T-helper 2 cell treated with Interferon-gamma antibody and Interleukin-4, amounts not matched to agents 5 μg/mL and 100 μg/mL, for 36 hours (primary cell): ENCODE results near the gene BRD3.
"Not testable (repeated sequence)": the region's sequence is repeated elsewhere in the genome, so short reads cannot be mapped to it uniquely, and the experiment has no call there.

Experiments
- DNase-seq: peaks from one replicate; pipeline ENCODE4 v3.0.0; 2021; ENCODE audit warnings: low spot score
- H3K27ac Mint-ChIP-seq: one replicate; pipeline ENCODE4 v1.8.0; 2021; ENCODE audit warnings: mild to moderate bottlenecking, mixed read lengths
- H3K27me3 Mint-ChIP-seq: one replicate; pipeline ENCODE4 v1.8.0; 2021; ENCODE audit warnings: low read depth, mixed read lengths
- H3K36me3 Mint-ChIP-seq: one replicate; pipeline ENCODE4 v1.8.0; 2021; ENCODE audit warnings: low read depth, mixed read lengths
- H3K4me1 Mint-ChIP-seq: one replicate; pipeline ENCODE4 v1.8.0; 2021; ENCODE audit warnings: low read depth, mixed read lengths
- H3K4me3 Mint-ChIP-seq: one replicate; pipeline ENCODE4 v1.8.0; 2022; ENCODE audit warnings: mild to moderate bottlenecking, moderate library complexity, mixed read lengths
- H3K9me3 Mint-ChIP-seq: one replicate; pipeline ENCODE4 v1.8.0; 2021; ENCODE audit warnings: mixed read lengths

BRD3 gene

DNA sequence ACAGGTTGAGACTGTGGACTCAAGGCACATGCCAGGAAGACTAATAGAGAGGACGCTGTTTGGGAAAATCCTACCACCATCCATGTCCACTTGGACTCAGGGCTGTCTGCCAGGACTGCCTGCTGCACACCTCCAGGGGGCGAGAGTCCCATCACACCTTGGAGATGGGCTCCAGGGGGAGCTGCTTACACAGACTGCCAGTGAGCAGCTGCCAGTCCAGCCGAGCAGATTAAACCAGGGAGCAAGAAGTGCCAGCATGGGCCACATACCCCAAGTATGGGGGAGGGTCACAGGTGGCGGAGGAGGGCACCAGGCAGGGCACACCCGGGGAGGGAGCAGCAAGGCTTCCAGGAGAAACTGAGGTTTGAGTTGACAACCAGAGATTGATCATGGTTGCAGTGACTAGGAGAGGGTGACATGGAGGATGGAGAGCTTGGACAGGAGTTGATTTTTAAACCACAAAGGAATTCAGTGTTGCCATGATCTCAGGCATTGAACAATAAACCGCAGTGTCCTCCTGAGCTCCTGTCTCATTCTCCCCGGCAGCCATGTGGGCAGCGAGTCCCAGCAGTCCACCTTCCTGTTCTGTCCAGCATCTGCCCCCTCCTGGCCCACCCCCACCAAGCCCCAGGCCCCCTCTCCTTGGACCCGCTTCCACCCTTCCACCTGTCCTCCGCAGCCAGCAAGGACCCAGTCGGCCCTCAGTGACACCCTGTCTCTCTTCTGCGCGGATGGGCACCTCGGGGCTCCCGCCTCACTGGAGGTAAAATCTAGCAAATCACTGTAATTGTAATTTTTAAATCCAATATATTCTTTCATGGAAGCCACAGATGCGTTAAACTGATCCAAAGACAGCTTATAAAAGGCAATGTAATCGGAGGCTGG is 72.6 kb downstream of the BRD3 start:
- H3K27me3 Mint-ChIP-seq, result peaks cover 8% of the 10 kb centered on the region
- no peak overlapping the region for H3K4me3 Mint-ChIP-seq
- H3K36me3 Mint-ChIP-seq, result no peaks in the 10 kb centered on the region
- H3K27ac Mint-ChIP-seq, result no peak overlapping the region
- peaks cover 1% of the 10 kb centered on the region for H3K4me1 Mint-ChIP-seq
- no peaks in the 10 kb centered on the region for H3K9me3 Mint-ChIP-seq
- no peak for DNase-seq

DNA sequence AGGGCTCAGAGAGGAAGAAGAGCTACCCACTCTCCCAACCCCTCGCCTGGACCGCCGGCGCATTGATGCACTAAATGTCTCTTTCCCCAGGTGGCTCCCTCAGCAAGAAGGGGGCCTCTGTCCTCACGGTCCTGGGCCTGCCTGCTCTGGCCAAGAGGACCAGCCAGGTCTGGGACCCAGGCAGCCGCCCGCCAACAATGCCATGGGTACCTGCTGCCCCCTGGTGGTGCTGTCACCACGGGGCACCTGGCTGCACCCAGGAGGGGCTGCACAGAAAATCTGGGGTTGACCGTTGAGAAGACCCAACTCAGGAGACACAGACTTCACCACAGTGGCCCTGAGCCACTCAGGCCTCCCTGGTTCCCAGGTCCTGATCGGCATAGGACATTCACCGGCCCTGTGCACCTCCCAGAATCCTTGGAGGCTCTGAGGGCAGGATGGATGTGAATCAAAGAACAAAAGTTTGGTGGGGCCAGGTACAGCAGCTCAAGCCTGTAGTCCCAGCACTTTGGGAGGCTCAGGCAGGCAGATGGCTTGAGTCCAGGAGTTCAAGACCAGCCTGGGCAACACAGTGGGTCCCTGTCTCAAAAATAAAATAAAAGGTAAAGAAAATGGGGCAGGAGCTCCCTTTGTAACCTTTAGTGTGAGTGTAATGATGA is 73.3 kb downstream of the BRD3 start:
- Mint-ChIP-seq H3K36me3 (no peaks in the 10 kb centered on the region), H3K4me1 (peaks cover 1% of the 10 kb centered on the region), H3K27ac (no peak overlapping the region), H3K27me3 (peaks cover 15% of the 10 kb centered on the region), H3K4me3 (peak overlapping the region; percentile 18), H3K9me3 (no peaks in the 10 kb centered on the region)
- peak; percentile 72 for DNase-seq

DNA sequence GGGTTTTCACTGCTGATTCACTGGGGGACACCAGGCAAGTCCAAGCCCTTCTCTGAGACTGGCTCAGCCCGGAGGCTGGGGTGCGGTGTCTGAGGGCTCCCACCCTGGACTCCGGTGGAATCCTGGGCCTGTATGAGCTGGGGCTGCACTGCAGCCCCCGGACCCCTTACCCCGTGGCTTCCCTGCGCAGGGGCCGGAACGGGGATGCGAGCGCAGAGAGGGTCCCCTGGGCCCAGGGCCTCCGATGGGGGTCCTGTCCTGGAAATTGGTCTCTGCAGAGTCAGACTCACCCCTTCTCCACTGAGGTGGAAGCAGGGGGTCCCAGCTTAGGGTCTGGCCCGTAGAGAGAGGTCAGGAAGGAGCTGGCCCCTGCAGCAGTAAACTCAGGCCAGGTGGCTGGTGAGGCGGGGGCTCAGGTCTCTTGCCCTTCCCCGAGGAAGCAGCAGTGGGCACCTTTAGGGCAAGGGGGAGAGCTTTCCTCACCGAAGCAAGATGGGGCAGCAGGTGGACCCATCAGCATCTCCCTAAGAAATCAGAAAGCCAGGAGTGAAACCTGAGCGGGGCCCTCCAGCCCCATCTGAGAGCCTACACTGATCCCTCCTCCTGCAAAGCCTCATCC is 74.1 kb downstream of the BRD3 start:
- peak overlapping the region; percentile 68 for H3K4me3 Mint-ChIP-seq
- DNase-seq, result no peak
- no peaks in the 10 kb centered on the region for H3K9me3 Mint-ChIP-seq
- H3K36me3 Mint-ChIP-seq, result no peaks in the 10 kb centered on the region
- peaks cover 1% of the 10 kb centered on the region for H3K4me1 Mint-ChIP-seq
- H3K27me3 Mint-ChIP-seq, result peaks cover 16% of the 10 kb centered on the region
- H3K27ac Mint-ChIP-seq, result no peak overlapping the region

DNA sequence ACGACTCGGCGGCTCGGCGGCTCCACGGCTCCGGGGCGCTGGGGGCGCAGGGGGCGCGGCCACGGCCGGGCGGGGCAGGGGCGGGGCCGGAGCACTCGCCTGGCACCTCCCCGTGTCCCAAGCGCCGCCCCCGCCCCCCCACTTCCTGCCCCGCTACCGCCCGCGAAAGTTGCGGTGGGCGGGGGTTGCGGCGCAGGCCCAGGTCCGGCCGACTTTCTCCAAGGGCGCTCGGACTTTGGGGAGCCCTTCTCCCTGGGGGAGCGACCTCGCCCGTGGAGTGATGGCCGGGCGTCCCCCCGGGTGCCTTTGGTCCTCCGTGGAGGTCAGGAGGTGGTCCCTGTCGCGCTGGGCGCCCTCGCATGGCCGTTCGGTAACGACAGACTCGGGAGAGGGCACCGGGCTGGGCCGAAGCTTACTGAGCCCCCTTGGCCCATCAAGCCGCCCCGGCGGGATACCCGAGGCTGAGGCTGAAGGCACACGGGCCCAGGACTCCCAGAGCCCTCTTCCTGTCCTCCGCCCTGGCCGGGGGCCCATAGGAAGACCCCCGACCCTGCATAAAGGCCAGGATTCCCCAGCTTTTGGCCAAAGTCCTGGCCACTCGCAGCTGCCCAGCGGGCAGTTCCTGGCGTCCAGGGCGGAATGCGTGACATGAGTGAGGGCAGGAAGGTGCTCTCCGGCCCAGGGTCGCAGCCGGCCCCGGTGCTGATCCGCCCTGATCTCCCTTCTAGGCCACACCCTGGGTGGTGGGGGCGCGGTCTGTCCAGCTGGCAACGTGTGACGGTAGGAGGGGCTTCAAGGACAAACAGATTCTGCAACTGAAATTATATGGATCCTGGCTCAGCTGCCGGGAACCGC is 74.8 kb downstream of the BRD3 start:
- no peak overlapping the region for H3K27ac Mint-ChIP-seq
- peaks cover 1% of the 10 kb centered on the region for H3K4me1 Mint-ChIP-seq
- peaks cover 19% of the 10 kb centered on the region for H3K27me3 Mint-ChIP-seq
- H3K4me3 Mint-ChIP-seq, result peak overlapping the region; percentile 68
- H3K36me3 Mint-ChIP-seq, result no peaks in the 10 kb centered on the region
- H3K9me3 Mint-ChIP-seq, result no peaks in the 10 kb centered on the region
- DNase-seq, result peak; percentile 67

DNA sequence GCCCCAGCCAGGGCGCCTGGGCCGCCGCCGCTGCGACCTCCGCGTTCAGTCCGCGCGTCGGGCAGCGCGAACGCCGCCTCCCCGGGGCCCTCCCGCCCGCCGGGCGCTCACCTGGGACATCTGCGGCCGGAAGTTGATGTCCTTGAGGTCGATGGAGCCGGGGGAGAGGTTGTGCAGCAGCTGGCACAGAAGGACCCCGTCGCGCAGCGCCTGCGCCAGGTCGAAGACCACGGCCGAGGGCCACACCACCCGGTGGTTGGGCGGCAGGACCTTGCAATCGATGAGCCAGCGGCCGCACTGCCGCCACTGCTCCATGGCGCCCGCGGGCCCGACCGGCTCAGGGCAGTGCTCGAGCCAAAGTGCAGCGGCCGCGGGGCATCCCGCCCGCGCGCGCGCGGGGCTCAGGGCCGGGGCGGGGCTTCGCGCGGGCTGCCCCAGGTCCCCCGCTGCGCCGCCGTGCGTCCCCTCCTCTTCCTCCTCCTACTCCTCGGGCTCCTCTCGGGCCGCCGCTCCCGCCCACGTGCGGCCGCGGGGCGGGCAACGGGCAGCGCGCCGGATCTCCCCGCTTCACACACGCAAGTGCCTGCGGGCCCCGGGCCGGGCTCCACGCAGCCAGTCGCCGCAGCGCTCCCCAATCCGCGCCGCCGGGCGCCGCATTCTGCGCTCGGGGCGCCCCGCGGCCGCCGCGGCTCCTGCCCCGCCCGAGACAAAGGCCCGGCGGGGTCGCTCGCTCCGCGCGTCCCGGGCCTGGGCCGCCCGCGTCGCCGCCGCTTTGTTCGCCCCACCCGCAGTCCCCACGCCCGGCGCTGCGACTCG is 75.7 kb downstream of the BRD3 start, which contains the start of gene VAV2:
Gene VAV2, minus strand, starts transcription at position 361 of the 816 bp plus-strand sequence. Its CDS starts 46 bp downstream, at position 315.
- peaks cover 1% of the 10 kb centered on the region for H3K4me1 Mint-ChIP-seq
- peaks cover 19% of the 10 kb centered on the region for H3K27me3 Mint-ChIP-seq
- H3K27ac Mint-ChIP-seq, result no peak within 1 kb of the TSS
- peak; percentile 67 for DNase-seq
- no peaks in the 10 kb centered on the region for H3K9me3 Mint-ChIP-seq
- no peaks in the 10 kb centered on the region for H3K36me3 Mint-ChIP-seq
- peak within 1 kb of the TSS; percentile 68 for H3K4me3 Mint-ChIP-seq

DNA sequence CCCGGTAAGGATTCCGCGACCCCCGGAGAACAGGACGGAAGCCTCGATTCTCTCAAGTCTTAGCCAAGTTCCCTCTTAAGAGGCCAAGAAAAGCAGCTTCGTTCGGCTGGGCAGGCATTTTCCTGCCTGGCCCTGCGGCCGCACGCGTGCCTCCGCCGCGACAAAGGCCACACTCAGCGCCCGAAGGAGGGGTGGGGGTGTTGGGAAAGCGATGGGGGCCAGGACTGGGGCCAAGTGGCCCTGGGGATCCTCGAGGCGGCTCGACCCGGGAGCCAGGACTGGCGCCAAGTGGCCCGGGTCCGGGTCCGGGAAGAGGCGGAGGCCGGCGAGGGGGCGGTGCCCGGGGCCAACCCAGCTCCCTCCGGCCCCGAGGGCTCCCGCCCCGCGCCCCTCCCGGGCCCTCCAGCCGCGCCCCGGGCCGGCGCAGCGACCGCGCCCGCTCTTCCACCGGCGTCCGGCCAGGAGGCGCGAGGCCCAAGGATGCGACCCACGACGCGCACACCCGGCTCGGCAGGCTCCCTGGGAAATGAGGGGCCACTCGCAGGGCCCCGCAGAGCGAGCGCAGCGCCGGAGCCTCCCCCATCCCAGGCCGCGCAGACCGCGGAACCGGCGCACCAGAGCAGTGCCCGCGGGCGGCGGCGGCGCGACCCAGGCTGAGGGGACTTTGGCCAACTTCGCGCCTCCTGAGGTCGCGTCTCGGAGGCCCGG is 76.5 kb downstream of the BRD3 start:
- no peak for DNase-seq
- Mint-ChIP-seq H3K4me3 (peak overlapping the region; percentile 50), H3K4me1 (peaks cover 1% of the 10 kb centered on the region), H3K27me3 (peaks cover 19% of the 10 kb centered on the region), H3K27ac (no peak overlapping the region), H3K36me3 (no peaks in the 10 kb centered on the region), H3K9me3 (no peaks in the 10 kb centered on the region)

DNA sequence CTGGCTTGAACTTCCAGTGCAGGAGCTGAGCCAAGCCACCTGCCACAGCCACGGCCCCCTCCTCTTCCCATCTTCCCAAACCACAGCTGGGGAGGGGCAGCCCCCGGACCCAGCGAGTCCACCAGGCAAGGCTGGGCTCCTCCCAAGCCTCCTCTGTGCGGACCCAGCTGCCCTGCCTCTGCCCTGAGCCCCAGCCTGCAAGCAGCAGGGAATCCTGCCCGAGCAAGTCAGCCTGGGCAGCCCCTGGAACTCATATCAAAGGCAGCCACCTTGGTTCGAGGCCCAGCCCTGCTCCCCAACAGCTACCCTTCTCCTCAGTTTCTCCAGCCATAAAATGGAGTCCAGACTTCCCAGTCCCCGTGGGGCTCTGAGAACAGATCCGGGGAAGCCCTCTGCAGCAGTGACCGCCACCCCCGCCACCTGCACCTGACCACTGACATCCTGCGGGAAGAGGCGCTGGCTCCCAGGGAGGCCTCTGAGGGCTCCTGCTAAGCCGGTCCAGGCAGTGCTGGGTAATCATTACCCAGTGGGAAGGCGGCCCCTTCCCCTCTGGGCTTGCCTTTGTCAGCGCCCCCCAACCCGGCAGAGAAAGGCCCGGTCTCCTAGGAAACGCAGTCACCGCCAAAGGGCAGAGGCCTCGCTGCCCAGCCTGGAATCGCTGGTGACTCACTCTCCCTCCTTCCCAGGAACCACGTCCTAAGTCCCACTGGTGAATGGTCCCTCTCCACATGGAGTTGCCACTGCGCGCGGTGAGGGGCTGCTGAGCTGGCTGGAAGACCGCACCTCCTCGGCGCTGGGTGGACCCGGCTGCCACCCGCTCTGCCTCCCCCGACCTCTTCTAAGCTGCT is 77.2 kb downstream of the BRD3 start:
- H3K27ac Mint-ChIP-seq, result no peak overlapping the region
- peaks cover 19% of the 10 kb centered on the region for H3K27me3 Mint-ChIP-seq
- H3K9me3 Mint-ChIP-seq, result no peaks in the 10 kb centered on the region
- H3K36me3 Mint-ChIP-seq, result no peaks in the 10 kb centered on the region
- H3K4me3 Mint-ChIP-seq, result peak overlapping the region; percentile 50
- DNase-seq, result no peak
- peaks cover 1% of the 10 kb centered on the region for H3K4me1 Mint-ChIP-seq

DNA sequence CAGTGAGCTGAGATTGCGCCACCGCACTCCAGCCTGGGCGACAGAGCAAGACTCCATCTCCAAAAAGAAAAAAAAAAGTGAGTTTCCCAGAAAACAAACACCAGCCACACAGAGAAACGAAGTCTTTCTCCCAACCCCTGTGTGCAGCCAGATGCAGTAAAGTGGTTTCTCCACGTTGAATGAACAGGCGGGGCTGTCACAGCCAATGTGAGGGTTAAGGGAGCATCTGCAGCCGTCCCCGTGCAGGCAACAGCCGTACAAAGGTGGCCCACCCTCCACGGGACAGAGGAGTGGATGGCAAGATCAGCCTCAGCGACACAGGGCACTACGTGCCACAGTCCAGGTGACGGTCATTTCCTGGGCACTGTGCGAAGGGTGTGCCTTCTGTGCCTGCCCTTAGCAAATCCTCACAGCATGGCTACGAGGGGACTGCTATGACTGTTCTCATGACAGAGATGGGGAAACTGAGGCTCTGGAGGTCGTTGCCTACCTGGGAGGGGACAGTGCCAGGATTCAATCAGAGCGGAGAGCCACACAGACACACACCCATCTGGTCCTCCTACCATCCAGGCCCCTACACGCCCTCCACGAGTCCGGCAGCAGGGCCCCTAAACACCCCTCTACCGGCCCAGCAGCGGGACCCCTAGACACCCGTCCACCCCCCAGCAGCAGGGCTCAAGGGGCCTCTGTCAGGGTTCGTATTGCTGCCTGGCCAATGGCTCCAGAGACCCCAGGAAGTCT is 78.0 kb downstream of the BRD3 start:
- peaks cover 1% of the 10 kb centered on the region for H3K4me1 Mint-ChIP-seq
- H3K27me3 Mint-ChIP-seq, result peaks cover 19% of the 10 kb centered on the region
- DNase-seq, result no peak
- no peaks in the 10 kb centered on the region for H3K9me3 Mint-ChIP-seq
- no peaks in the 10 kb centered on the region for H3K36me3 Mint-ChIP-seq
- no peak overlapping the region for H3K27ac Mint-ChIP-seq
- peak overlapping the region; percentile 18 for H3K4me3 Mint-ChIP-seq

DNA sequence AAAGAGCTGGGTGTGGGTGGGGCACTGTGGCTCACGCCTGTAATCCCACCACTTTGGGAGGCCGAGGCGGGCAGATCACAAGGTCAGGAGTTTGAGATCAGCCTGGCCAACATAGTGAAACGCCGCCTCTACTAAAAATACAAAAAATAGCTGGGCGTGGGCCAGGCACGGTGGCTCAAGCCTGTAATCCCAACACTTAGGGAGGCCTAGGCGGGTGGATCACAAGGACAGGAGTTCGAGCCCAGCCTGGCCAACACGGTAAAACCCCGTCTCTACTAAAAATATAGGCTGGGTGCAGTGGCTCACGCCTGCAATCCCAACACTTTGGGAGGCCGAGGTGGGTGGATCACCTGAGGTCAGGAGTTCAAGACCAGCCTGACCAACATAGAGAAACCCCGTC is 79.1 kb downstream of the BRD3 start:
- not testable (repeated sequence) for H3K9me3 Mint-ChIP-seq, H3K4me1 Mint-ChIP-seq, H3K4me3 Mint-ChIP-seq, DNase-seq, H3K27ac Mint-ChIP-seq, H3K36me3 Mint-ChIP-seq
- H3K27me3 Mint-ChIP-seq, result peaks cover 19% of the 10 kb centered on the region

DNA sequence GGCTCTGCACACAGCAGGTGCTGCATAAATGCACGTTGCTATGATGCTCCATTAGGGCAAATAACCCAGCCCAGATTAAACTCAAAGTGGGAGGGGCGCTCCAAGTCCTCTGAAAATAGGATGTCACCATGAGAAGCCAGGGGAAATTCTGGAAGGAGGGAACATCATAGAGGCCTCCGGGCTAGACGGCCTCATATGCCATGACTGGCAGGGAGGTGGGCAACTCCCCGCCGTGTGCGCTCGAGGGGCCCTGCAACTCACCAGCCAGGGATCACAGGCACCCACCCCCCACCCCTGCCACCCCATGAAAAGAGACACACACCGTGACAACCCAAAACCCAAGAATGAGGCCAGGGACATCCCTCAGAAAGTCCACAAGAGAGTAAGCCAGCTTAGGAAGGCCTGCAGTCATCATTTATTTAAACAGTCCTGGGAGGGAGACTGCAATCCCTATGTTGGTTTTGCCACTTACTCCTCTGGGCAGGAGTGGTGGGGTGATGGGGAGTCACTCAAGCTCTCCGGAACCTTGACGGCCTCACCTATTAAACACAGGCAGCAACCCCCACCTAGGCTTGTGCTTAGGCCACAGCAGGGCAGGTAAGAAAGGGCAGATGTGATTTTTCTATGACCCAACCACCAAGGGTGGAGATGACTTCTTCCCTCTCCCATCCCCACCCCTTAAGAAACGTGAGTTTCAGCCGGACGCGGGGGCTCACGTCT is 79.7 kb downstream of the BRD3 start:
- H3K27ac Mint-ChIP-seq, result no peak overlapping the region
- H3K9me3 Mint-ChIP-seq, result no peaks in the 10 kb centered on the region
- H3K4me1 Mint-ChIP-seq, result peaks cover 1% of the 10 kb centered on the region
- H3K4me3 Mint-ChIP-seq, result no peak overlapping the region
- peaks cover 19% of the 10 kb centered on the region for H3K27me3 Mint-ChIP-seq
- H3K36me3 Mint-ChIP-seq, result no peaks in the 10 kb centered on the region
- no peak for DNase-seq

DNA sequence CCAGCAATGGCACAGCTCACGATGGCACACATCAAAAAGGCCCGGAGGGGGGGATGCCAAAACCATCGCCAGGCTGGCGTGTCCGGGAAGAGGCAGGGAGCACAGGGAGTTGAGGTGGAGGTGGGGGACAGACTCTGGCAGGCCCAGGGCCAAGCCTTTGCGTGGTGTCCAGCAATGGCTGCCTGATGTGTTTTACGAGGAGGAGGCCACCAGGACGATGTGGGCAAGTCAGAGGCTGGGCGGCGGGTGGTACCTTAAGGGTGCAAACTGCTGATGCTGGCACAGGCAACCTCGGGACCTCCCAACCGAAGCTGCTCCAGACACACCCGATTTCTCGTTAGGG is 80.4 kb downstream of the BRD3 start:
- H3K4me3 Mint-ChIP-seq, result no peak overlapping the region
- DNase-seq, result no peak
- no peaks in the 10 kb centered on the region for H3K36me3 Mint-ChIP-seq
- no peak overlapping the region for H3K27ac Mint-ChIP-seq
- peaks cover 19% of the 10 kb centered on the region for H3K27me3 Mint-ChIP-seq
- H3K4me1 Mint-ChIP-seq, result peaks cover 1% of the 10 kb centered on the region
- no peaks in the 10 kb centered on the region for H3K9me3 Mint-ChIP-seq
